Measurements from ENCODE around the gene OXSR1. TPM values are rescaled to one million over a fixed set of nuclear protein-coding genes. Genes with fewer than 3 reads are reported as not detected.
"Not testable (repeated sequence)": the region's sequence is repeated elsewhere in the genome, so short reads cannot be mapped to it uniquely, and the experiment has no call there.

The OXSR1 gene
- total RNA-seq, 1 donor from 2014 or later: 22.9 TPM

GRCh38 chr3:38131621-38132369 lies 33.5 kb upstream of the OXSR1 start:
- intact Hi-C loops (cut with micrococcal nuclease): no loop called here
- Histone ChIP-seq H3K27ac (replicated peaks) (peak overlapping the region; percentile 68), H3K4me3 (no peak overlapping the region), H3K9me3 (replicated peaks) (no peaks in the 10 kb centered on the region), H3K27me3 (ENCODE audit: low read depth) (no peaks in the 10 kb centered on the region), H3K4me1 (peaks cover 98% of the 10 kb centered on the region), H3K36me3 (peaks cover 87% of the 10 kb centered on the region)
- peak; percentile 27 for TF ChIP-seq CTCF (IDR thresholded peaks at IDR 0.05; ENCODE audit: borderline replicate concordance)
- no peak for DNase-seq

DNA sequence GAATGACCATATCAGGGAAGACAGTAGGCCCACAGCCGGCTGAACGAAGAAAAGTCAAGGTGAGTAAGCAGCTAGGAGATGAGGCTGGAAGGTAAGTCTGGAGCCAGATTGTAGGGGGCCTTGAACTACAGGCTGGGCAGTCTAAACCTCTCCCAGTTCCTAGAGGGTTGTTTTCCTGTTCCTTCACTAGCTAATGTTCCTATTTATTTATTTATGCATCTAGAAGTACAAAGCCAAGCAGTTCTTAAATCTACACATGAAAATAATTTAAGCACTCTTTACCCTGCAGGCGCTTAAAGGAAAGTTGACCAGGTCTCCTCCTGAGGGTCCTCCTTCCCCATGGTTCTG lies 32.2 kb upstream of the OXSR1 start:
- Histone ChIP-seq H3K4me3 (no peak overlapping the region), H3K4me1 (peaks cover 96% of the 10 kb centered on the region), H3K27ac (replicated peaks) (no peak overlapping the region), H3K27me3 (ENCODE audit: low read depth) (no peaks in the 10 kb centered on the region), H3K9me3 (replicated peaks) (no peaks in the 10 kb centered on the region), H3K36me3 (peaks cover 73% of the 10 kb centered on the region)
- no peak for DNase-seq
- intact Hi-C loops (cut with micrococcal nuclease): no loop called here
- no peak for TF ChIP-seq CTCF (IDR thresholded peaks at IDR 0.05; ENCODE audit: borderline replicate concordance)

GRCh38 chr3:38133557-38134405 lies 31.6 kb upstream of the OXSR1 start:
- Histone ChIP-seq H3K9me3 (replicated peaks) (no peaks in the 10 kb centered on the region), H3K4me1 (peaks cover 96% of the 10 kb centered on the region), H3K27me3 (ENCODE audit: low read depth) (no peaks in the 10 kb centered on the region), H3K27ac (replicated peaks) (no peak overlapping the region), H3K4me3 (no peak overlapping the region), H3K36me3 (peaks cover 67% of the 10 kb centered on the region)
- no peak for DNase-seq
- intact Hi-C loops (cut with micrococcal nuclease): no loop called here
- TF ChIP-seq CTCF (IDR thresholded peaks at IDR 0.05; ENCODE audit: borderline replicate concordance): no peak

- Histone ChIP-seq H3K4me3 (peak overlapping the region; percentile 91), H3K4me1 (peaks cover 96% of the 10 kb centered on the region), H3K36me3 (peaks cover 59% of the 10 kb centered on the region)
- H3K9me3 ChIP-seq (replicated peaks); DNase-seq; H3K27me3 ChIP-seq (ENCODE audit: low read depth); H3K27ac ChIP-seq (replicated peaks); intact Hi-C loops (cut with micrococcal nuclease): not testable (repeated sequence)
These were observed 30.7 kb upstream of the OXSR1 start for GRCh38 chr3:38134517-38135143.

- Histone ChIP-seq H3K36me3 (peaks cover 51% of the 10 kb centered on the region), H3K27ac (replicated peaks) (peak overlapping the region; percentile 98)
These were observed 29.6 kb upstream of the OXSR1 start for GRCh38 chr3:38135621-38136277.

GRCh38 chr3:38136393-38136776 lies 29.0 kb upstream of the OXSR1 start:
- intact Hi-C loops (cut with micrococcal nuclease): no loop called here
- H3K9me3 ChIP-seq (replicated peaks): no peaks in the 10 kb centered on the region
- H3K4me3 ChIP-seq: peak overlapping the region; percentile 91
- H3K27ac ChIP-seq (replicated peaks): peak overlapping the region; percentile 98
- no peaks in the 10 kb centered on the region for H3K27me3 ChIP-seq (ENCODE audit: low read depth)
- DNase-seq: no peak
- no peak for TF ChIP-seq CTCF (IDR thresholded peaks at IDR 0.05; ENCODE audit: borderline replicate concordance)
- H3K36me3 ChIP-seq: peaks cover 51% of the 10 kb centered on the region
- peaks cover 85% of the 10 kb centered on the region for H3K4me1 ChIP-seq

More at GRCh38 chr3:38135621-38136277, 29.6 kb upstream of the OXSR1 start:
- H3K9me3 ChIP-seq (replicated peaks); DNase-seq; H3K27me3 ChIP-seq (ENCODE audit: low read depth); intact Hi-C loops (cut with micrococcal nuclease): not testable (repeated sequence)
- Histone ChIP-seq H3K4me3 (peak overlapping the region; percentile 91), H3K4me1 (peaks cover 92% of the 10 kb centered on the region)
